ENCODE results near the gene ZBTB17.
A peak's percentile ranks its signal among the peaks of the same experiment; 100 is the strongest.
"Not testable (repeated sequence)": the region's sequence is repeated elsewhere in the genome, so short reads cannot be mapped to it uniquely, and the experiment has no call there.

ZBTB17 gene

GRCh38 chr1:15985611-15986297 is 9.9 kb upstream of the ZBTB17 start:
- H3K9ac ChIP-seq (ENCODE audit: low read length in 2 of 2): no peak overlapping the region
- H3K27me3 ChIP-seq (ENCODE audit: control insufficient read depth in 1 of 2, insufficient read depth in 2 of 2, low read length in 2 of 2): no peaks in the 10 kb centered on the region
- H3K9me3 ChIP-seq (ENCODE audit: control insufficient read depth in 2 of 2, low read length in 2 of 2): no peaks in the 10 kb centered on the region
- no peaks in the 10 kb centered on the region for H3K4me1 ChIP-seq (ENCODE audit: control insufficient read depth, insufficient read depth, low read length)
- no peak overlapping the region for H3K4me3 ChIP-seq (ENCODE audit: low read length in 2 of 2)
- H3K27ac ChIP-seq (ENCODE audit: low read length): no peak overlapping the region
- H3K36me3 ChIP-seq (ENCODE audit: control insufficient read depth in 2 of 2, insufficient read depth in 2 of 2, low read length in 2 of 2): no peaks in the 10 kb centered on the region

GRCh38 chr1:15983275-15983674 is 7.4 kb upstream of the ZBTB17 start:
- Histone ChIP-seq H3K27ac (ENCODE audit: low read length) (no peak overlapping the region), H3K27me3 (ENCODE audit: control insufficient read depth in 1 of 2, insufficient read depth in 2 of 2, low read length in 2 of 2) (no peaks in the 10 kb centered on the region), H3K4me3 (ENCODE audit: low read length in 2 of 2) (no peak overlapping the region), H3K36me3 (ENCODE audit: control insufficient read depth in 2 of 2, insufficient read depth in 2 of 2, low read length in 2 of 2) (no peaks in the 10 kb centered on the region), H3K4me1 (ENCODE audit: control insufficient read depth, insufficient read depth, low read length) (no peaks in the 10 kb centered on the region), H3K9me3 (ENCODE audit: control insufficient read depth in 2 of 2, low read length in 2 of 2) (no peaks in the 10 kb centered on the region), H3K9ac (ENCODE audit: low read length in 2 of 2) (no peak overlapping the region)

- no peak overlapping the region for H3K27ac ChIP-seq (ENCODE audit: low read length)
- no peaks in the 10 kb centered on the region for H3K4me1 ChIP-seq (ENCODE audit: control insufficient read depth, insufficient read depth, low read length)
- no peaks in the 10 kb centered on the region for H3K27me3 ChIP-seq (ENCODE audit: control insufficient read depth in 1 of 2, insufficient read depth in 2 of 2, low read length in 2 of 2)
- no peaks in the 10 kb centered on the region for H3K36me3 ChIP-seq (ENCODE audit: control insufficient read depth in 2 of 2, insufficient read depth in 2 of 2, low read length in 2 of 2)
- no peak overlapping the region for H3K9ac ChIP-seq (ENCODE audit: low read length in 2 of 2)
- no peaks in the 10 kb centered on the region for H3K9me3 ChIP-seq (ENCODE audit: control insufficient read depth in 2 of 2, low read length in 2 of 2)
- H3K4me3 ChIP-seq (ENCODE audit: low read length in 2 of 2): no peak overlapping the region
These were observed 5.8 kb upstream of the ZBTB17 start for GRCh38 chr1:15981679-15982078.

- H3K4me1 ChIP-seq (ENCODE audit: control insufficient read depth, insufficient read depth, low read length): peaks cover 13% of the 10 kb centered on the region
- not testable (repeated sequence) for H3K36me3 ChIP-seq (ENCODE audit: control insufficient read depth in 2 of 2, insufficient read depth in 2 of 2, low read length in 2 of 2); H3K27me3 ChIP-seq (ENCODE audit: control insufficient read depth in 1 of 2, insufficient read depth in 2 of 2, low read length in 2 of 2); H3K9me3 ChIP-seq (ENCODE audit: control insufficient read depth in 2 of 2, low read length in 2 of 2); H3K27ac ChIP-seq (ENCODE audit: low read length); H3K4me3 ChIP-seq (ENCODE audit: low read length in 2 of 2); H3K9ac ChIP-seq (ENCODE audit: low read length in 2 of 2)
These were observed 2.0 kb upstream of the ZBTB17 start for GRCh38 chr1:15977947-15978346.

- Histone ChIP-seq H3K27ac (ENCODE audit: low read length) (no peak overlapping the region), H3K4me3 (ENCODE audit: low read length in 2 of 2) (peak overlapping the region; percentile 71 to 84), H3K27me3 (ENCODE audit: control insufficient read depth in 1 of 2, insufficient read depth in 2 of 2, low read length in 2 of 2) (no peaks in the 10 kb centered on the region), H3K36me3 (ENCODE audit: control insufficient read depth in 2 of 2, insufficient read depth in 2 of 2, low read length in 2 of 2) (peaks cover 8 to 9% of the 10 kb centered on the region in 2 donors), H3K9ac (ENCODE audit: low read length in 2 of 2) (peak overlapping the region; percentile 68), H3K4me1 (ENCODE audit: control insufficient read depth, insufficient read depth, low read length) (peaks cover 13% of the 10 kb centered on the region), H3K9me3 (ENCODE audit: control insufficient read depth in 2 of 2, low read length in 2 of 2) (no peaks in the 10 kb centered on the region)
These were observed 520 bp downstream of the ZBTB17 start for GRCh38 chr1:15975358-15975804.

GRCh38 chr1:15974855-15975254 is 1.0 kb downstream of the ZBTB17 start:
- Histone ChIP-seq H3K9me3 (ENCODE audit: control insufficient read depth in 2 of 2, low read length in 2 of 2) (no peaks in the 10 kb centered on the region), H3K9ac (ENCODE audit: low read length in 2 of 2) (peak overlapping the region; percentile 68), H3K4me1 (ENCODE audit: control insufficient read depth, insufficient read depth, low read length) (peaks cover 13% of the 10 kb centered on the region), H3K4me3 (ENCODE audit: low read length in 2 of 2) (peak overlapping the region; percentile 71 to 84), H3K27me3 (ENCODE audit: control insufficient read depth in 1 of 2, insufficient read depth in 2 of 2, low read length in 2 of 2) (no peaks in the 10 kb centered on the region), H3K27ac (ENCODE audit: low read length) (no peak overlapping the region), H3K36me3 (ENCODE audit: control insufficient read depth in 2 of 2, insufficient read depth in 2 of 2, low read length in 2 of 2) (peaks cover 9% of the 10 kb centered on the region in 2 donors)

- Histone ChIP-seq H3K27ac (ENCODE audit: low read length) (no peak overlapping the region), H3K4me3 (ENCODE audit: low read length in 2 of 2) (no peak overlapping the region), H3K4me1 (ENCODE audit: control insufficient read depth, insufficient read depth, low read length) (peaks cover 13% of the 10 kb centered on the region), H3K27me3 (ENCODE audit: control insufficient read depth in 1 of 2, insufficient read depth in 2 of 2, low read length in 2 of 2) (no peaks in the 10 kb centered on the region), H3K36me3 (ENCODE audit: control insufficient read depth in 2 of 2, insufficient read depth in 2 of 2, low read length in 2 of 2) (peaks cover 13% of the 10 kb centered on the region in 2 donors), H3K9ac (ENCODE audit: low read length in 2 of 2) (no peak overlapping the region), H3K9me3 (ENCODE audit: control insufficient read depth in 2 of 2, low read length in 2 of 2) (no peaks in the 10 kb centered on the region)
These were observed 2.1 kb downstream of the ZBTB17 start for GRCh38 chr1:15973772-15974171.

- Histone ChIP-seq H3K9ac (ENCODE audit: low read length in 2 of 2) (no peak overlapping the region), H3K9me3 (ENCODE audit: control insufficient read depth in 2 of 2, low read length in 2 of 2) (no peaks in the 10 kb centered on the region), H3K4me1 (ENCODE audit: control insufficient read depth, insufficient read depth, low read length) (peaks cover 13% of the 10 kb centered on the region), H3K27me3 (ENCODE audit: control insufficient read depth in 1 of 2, insufficient read depth in 2 of 2, low read length in 2 of 2) (no peaks in the 10 kb centered on the region), H3K27ac (ENCODE audit: low read length) (no peak overlapping the region), H3K4me3 (ENCODE audit: low read length in 2 of 2) (no peak overlapping the region), H3K36me3 (ENCODE audit: control insufficient read depth in 2 of 2, insufficient read depth in 2 of 2, low read length in 2 of 2) (peaks cover 13 to 17% of the 10 kb centered on the region in 2 donors)
These were observed 3.5 kb downstream of the ZBTB17 start for GRCh38 chr1:15972409-15972808.

GRCh38 chr1:15970911-15971310 is 5.0 kb downstream of the ZBTB17 start:
- Histone ChIP-seq H3K27me3 (ENCODE audit: control insufficient read depth in 1 of 2, insufficient read depth in 2 of 2, low read length in 2 of 2) (no peaks in the 10 kb centered on the region), H3K9ac (ENCODE audit: low read length in 2 of 2) (no peak overlapping the region), H3K4me3 (ENCODE audit: low read length in 2 of 2) (no peak overlapping the region), H3K9me3 (ENCODE audit: control insufficient read depth in 2 of 2, low read length in 2 of 2) (no peaks in the 10 kb centered on the region), H3K27ac (ENCODE audit: low read length) (no peak overlapping the region), H3K36me3 (ENCODE audit: control insufficient read depth in 2 of 2, insufficient read depth in 2 of 2, low read length in 2 of 2) (peaks cover 13 to 17% of the 10 kb centered on the region in 2 donors), H3K4me1 (ENCODE audit: control insufficient read depth, insufficient read depth, low read length) (peaks cover 14% of the 10 kb centered on the region)

GRCh38 chr1:15969321-15969880 is 6.5 kb downstream of the ZBTB17 start:
- no peak overlapping the region for H3K27ac ChIP-seq (ENCODE audit: low read length)
- no peak overlapping the region for H3K4me3 ChIP-seq (ENCODE audit: low read length in 2 of 2)
- no peaks in the 10 kb centered on the region for H3K27me3 ChIP-seq (ENCODE audit: control insufficient read depth in 1 of 2, insufficient read depth in 2 of 2, low read length in 2 of 2)
- no peaks in the 10 kb centered on the region for H3K9me3 ChIP-seq (ENCODE audit: control insufficient read depth in 2 of 2, low read length in 2 of 2)
- H3K4me1 ChIP-seq (ENCODE audit: control insufficient read depth, insufficient read depth, low read length): peaks cover 11% of the 10 kb centered on the region
- peaks cover 13 to 17% of the 10 kb centered on the region in 2 donors for H3K36me3 ChIP-seq (ENCODE audit: control insufficient read depth in 2 of 2, insufficient read depth in 2 of 2, low read length in 2 of 2)
- H3K9ac ChIP-seq (ENCODE audit: low read length in 2 of 2): no peak overlapping the region

GRCh38 chr1:15968172-15968571 is 7.7 kb downstream of the ZBTB17 start:
- Histone ChIP-seq H3K36me3 (ENCODE audit: control insufficient read depth in 2 of 2, insufficient read depth in 2 of 2, low read length in 2 of 2) (peaks cover 13 to 17% of the 10 kb centered on the region in 2 donors), H3K9me3 (ENCODE audit: control insufficient read depth in 2 of 2, low read length in 2 of 2) (no peaks in the 10 kb centered on the region), H3K27me3 (ENCODE audit: control insufficient read depth in 1 of 2, insufficient read depth in 2 of 2, low read length in 2 of 2) (no peaks in the 10 kb centered on the region), H3K9ac (ENCODE audit: low read length in 2 of 2) (no peak overlapping the region), H3K4me1 (ENCODE audit: control insufficient read depth, insufficient read depth, low read length) (peaks cover 11% of the 10 kb centered on the region), H3K27ac (ENCODE audit: low read length) (no peak overlapping the region), H3K4me3 (ENCODE audit: low read length in 2 of 2) (no peak overlapping the region)

All from stomach smooth muscle (tissue), 2 donors.